Liver (tissue), 3 donors: ENCODE data around the gene RBM5.

ENCODE experiments used
- ATF3 ChIP-seq: IDR thresholded peaks from 2 replicates; pipeline ENCODE4 v1.6.1; 2016; ENCODE audit warnings: antibody characterized with exemption
- CTCF ChIP-seq: fragments of 150-350 bp; IDR thresholded peaks from 2 replicates; pipeline ENCODE4 v1.5.1; 2017; ENCODE audit warnings: improper control_type of control experiment, low read depth, low read length; ENCODE audit not compliant: missing input control
- TAF1 ChIP-seq: conservative IDR thresholded peaks from 2 replicates; pipeline ENCODE4 v1.6.1; 2016; ENCODE audit warnings: antibody characterized with exemption, mild to moderate bottlenecking
- donor health status: healthy.
- donor health status: healthy.

GRCh38 chr3:50078622-50079021 is 10.1 kb upstream of the RBM5 start:
- TF ChIP-seq TAF1 (no peak), ATF3 (no peak), CTCF (no peak)
